GM23338 (cell line): ENCODE measurements around the gene CDC42BPA.

Experiments used
- CREB1 ChIP-seq: fragments of 250-450 bp; sonication (Bioruptor Pico); IDR thresholded peaks from 2 replicates; pipeline ENCODE4 v1.5.0; 2020; ENCODE audit warnings: low read depth, mild to moderate bottlenecking, moderate library complexity
- CTCF ChIP-seq, 2 experiments: fragments of 200-600 bp in 1 of 2; sonication (generic) in 1 of 2; conservative IDR thresholded peaks; 2 replicates each; pipeline versions ENCODE4 v1.5.1 to v1.6.1; 2016 to 2017; ENCODE audit warnings: antibody characterized with exemption in 2 of 2, low read depth in 2 of 2, mild to moderate bottlenecking in 2 of 2, moderate library complexity in 1 of 2
- ETS1 ChIP-seq: IDR thresholded peaks from 2 replicates; pipeline ENCODE4 v1.6.1; 2016; ENCODE audit warnings: antibody characterized with exemption
- EZH2 ChIP-seq: fragments of 200-600 bp; sonication (generic); IDR thresholded peaks from one replicate; pipeline ENCODE4 v1.8.0; 2017; ENCODE audit warnings: antibody characterized with exemption, mild to moderate bottlenecking, low read depth; ENCODE audit not compliant: unreplicated experiment
- EZH2phosphoT487 ChIP-seq: fragments of 200-600 bp; sonication (generic); IDR thresholded peaks from one replicate; pipeline ENCODE4 v1.8.1; 2018; ENCODE audit warnings: antibody characterized with exemption; ENCODE audit not compliant: unreplicated experiment
- JUNB ChIP-seq: IDR thresholded peaks from one replicate; pipeline ENCODE4 v1.6.1; 2016; ENCODE audit warnings: antibody characterized with exemption; ENCODE audit not compliant: unreplicated experiment
- NANOG ChIP-seq: IDR thresholded peaks from 2 replicates; pipeline ENCODE4 v1.6.1; 2016; ENCODE audit warnings: antibody characterized with exemption, borderline replicate concordance
- POLR2AphosphoS5 ChIP-seq: IDR thresholded peaks from 2 replicates; pipeline ENCODE4 v1.6.1; 2016; ENCODE audit warnings: antibody characterized with exemption, low read depth
- STAT1 ChIP-seq: IDR thresholded peaks from one replicate; pipeline ENCODE4 v1.6.1; 2016; ENCODE audit warnings: antibody characterized with exemption; ENCODE audit not compliant: unreplicated experiment
- ZNF331 ChIP-seq: fragments of 250-450 bp; sonication (Bioruptor Pico); IDR thresholded peaks from 2 replicates; pipeline ENCODE4 v1.5.0; 2020; ENCODE audit warnings: low read depth, mild to moderate bottlenecking, moderate library complexity
- TF ChIP-seq, protein P1 (sequence below): fragments of 250-450 bp; sonication (Bioruptor Pico); IDR thresholded peaks from 2 replicates; pipeline ENCODE4 v1.5.0; 2020; ENCODE audit warnings: mild to moderate bottlenecking, moderate library complexity
- TF ChIP-seq, protein P2 (sequence below): IDR thresholded peaks from one replicate; pipeline ENCODE4 v1.6.1; 2018; ENCODE audit warnings: antibody characterized with exemption; ENCODE audit not compliant: unreplicated experiment

GRCh38 chr1:227273557-227273956 is 44.7 kb downstream of the CDC42BPA start:
- no peak for TF ChIP-seq EZH2phosphoT487
- no peak for TF ChIP-seq CTCF (conservative IDR thresholded peaks at IDR 0.05; ENCODE audit: low read depth in 2 of 2)
- TF ChIP-seq POLR2AphosphoS5: no peak
- no peak for TF ChIP-seq EZH2
- TF ChIP-seq, protein P1, sequence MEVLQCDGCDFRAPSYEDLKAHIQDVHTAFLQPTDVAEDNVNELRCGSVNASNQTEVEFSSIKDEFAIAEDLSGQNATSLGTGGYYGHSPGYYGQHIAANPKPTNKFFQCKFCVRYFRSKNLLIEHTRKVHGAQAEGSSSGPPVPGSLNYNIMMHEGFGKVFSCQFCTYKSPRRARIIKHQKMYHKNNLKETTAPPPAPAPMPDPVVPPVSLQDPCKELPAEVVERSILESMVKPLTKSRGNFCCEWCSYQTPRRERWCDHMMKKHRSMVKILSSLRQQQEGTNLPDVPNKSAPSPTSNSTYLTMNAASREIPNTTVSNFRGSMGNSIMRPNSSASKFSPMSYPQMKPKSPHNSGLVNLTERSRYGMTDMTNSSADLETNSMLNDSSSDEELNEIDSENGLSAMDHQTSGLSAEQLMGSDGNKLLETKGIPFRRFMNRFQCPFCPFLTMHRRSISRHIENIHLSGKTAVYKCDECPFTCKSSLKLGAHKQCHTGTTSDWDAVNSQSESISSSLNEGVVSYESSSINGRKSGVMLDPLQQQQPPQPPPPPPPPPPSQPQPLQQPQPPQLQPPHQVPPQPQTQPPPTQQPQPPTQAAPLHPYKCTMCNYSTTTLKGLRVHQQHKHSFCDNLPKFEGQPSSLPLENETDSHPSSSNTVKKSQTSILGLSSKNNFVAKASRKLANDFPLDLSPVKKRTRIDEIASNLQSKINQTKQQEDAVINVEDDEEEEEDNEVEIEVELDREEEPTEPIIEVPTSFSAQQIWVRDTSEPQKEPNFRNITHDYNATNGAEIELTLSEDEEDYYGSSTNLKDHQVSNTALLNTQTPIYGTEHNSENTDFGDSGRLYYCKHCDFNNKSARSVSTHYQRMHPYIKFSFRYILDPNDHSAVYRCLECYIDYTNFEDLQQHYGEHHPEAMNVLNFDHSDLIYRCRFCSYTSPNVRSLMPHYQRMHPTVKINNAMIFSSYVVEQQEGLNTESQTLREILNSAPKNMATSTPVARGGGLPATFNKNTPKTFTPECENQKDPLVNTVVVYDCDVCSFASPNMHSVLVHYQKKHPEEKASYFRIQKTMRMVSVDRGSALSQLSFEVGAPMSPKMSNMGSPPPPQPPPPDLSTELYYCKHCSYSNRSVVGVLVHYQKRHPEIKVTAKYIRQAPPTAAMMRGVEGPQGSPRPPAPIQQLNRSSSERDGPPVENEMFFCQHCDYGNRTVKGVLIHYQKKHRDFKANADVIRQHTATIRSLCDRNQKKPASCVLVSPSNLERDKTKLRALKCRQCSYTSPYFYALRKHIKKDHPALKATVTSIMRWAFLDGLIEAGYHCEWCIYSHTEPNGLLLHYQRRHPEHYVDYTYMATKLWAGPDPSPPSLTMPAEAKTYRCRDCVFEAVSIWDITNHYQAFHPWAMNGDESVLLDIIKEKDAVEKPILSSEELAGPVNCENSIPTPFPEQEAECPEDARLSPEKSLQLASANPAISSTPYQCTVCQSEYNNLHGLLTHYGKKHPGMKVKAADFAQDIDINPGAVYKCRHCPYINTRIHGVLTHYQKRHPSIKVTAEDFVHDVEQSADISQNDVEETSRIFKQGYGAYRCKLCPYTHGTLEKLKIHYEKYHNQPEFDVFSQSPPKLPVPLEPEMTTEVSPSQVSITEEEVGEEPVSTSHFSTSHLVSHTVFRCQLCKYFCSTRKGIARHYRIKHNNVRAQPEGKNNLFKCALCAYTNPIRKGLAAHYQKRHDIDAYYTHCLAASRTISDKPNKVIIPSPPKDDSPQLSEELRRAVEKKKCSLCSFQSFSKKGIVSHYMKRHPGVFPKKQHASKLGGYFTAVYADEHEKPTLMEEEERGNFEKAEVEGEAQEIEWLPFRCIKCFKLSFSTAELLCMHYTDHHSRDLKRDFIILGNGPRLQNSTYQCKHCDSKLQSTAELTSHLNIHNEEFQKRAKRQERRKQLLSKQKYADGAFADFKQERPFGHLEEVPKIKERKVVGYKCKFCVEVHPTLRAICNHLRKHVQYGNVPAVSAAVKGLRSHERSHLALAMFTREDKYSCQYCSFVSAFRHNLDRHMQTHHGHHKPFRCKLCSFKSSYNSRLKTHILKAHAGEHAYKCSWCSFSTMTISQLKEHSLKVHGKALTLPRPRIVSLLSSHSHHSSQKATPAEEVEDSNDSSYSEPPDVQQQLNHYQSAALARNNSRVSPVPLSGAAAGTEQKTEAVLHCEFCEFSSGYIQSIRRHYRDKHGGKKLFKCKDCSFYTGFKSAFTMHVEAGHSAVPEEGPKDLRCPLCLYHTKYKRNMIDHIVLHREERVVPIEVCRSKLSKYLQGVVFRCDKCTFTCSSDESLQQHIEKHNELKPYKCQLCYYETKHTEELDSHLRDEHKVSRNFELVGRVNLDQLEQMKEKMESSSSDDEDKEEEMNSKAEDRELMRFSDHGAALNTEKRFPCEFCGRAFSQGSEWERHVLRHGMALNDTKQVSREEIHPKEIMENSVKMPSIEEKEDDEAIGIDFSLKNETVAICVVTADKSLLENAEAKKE: no peak
- TF ChIP-seq, protein P2, sequence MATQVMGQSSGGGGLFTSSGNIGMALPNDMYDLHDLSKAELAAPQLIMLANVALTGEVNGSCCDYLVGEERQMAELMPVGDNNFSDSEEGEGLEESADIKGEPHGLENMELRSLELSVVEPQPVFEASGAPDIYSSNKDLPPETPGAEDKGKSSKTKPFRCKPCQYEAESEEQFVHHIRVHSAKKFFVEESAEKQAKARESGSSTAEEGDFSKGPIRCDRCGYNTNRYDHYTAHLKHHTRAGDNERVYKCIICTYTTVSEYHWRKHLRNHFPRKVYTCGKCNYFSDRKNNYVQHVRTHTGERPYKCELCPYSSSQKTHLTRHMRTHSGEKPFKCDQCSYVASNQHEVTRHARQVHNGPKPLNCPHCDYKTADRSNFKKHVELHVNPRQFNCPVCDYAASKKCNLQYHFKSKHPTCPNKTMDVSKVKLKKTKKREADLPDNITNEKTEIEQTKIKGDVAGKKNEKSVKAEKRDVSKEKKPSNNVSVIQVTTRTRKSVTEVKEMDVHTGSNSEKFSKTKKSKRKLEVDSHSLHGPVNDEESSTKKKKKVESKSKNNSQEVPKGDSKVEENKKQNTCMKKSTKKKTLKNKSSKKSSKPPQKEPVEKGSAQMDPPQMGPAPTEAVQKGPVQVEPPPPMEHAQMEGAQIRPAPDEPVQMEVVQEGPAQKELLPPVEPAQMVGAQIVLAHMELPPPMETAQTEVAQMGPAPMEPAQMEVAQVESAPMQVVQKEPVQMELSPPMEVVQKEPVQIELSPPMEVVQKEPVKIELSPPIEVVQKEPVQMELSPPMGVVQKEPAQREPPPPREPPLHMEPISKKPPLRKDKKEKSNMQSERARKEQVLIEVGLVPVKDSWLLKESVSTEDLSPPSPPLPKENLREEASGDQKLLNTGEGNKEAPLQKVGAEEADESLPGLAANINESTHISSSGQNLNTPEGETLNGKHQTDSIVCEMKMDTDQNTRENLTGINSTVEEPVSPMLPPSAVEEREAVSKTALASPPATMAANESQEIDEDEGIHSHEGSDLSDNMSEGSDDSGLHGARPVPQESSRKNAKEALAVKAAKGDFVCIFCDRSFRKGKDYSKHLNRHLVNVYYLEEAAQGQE: peak; percentile 80
- no peak for TF ChIP-seq CREB1 (CRISPR knock-in tag)
- TF ChIP-seq JUNB: no peak
- no peak for TF ChIP-seq NANOG
- TF ChIP-seq STAT1: no peak
- TF ChIP-seq ETS1: no peak
- no peak for TF ChIP-seq ZNF331 (CRISPR knock-in tag)
